SK-N-SH treated with all-trans-retinoic acid at 6 μM for 48 hours (cell line): Measurements from ENCODE around the gene CFI.

ENCODE experiments used
- ATAC-seq: fragments of 200-7000 bp; cut with Tn5 transposase; 3 replicates; pipeline ENCODE4 v1.9.1; 2020; ENCODE audit warnings: mild to moderate bottlenecking, moderate library complexity
- BACH2 ChIP-seq: fragments of 250-450 bp; sonication (Bioruptor Pico); IDR thresholded peaks from 2 replicates; pipeline ENCODE4 v1.9.0; 2021; ENCODE audit warnings: mild to moderate bottlenecking, borderline replicate concordance
- CREB5 ChIP-seq: fragments of 250-450 bp; sonication (Bioruptor Pico); IDR thresholded peaks from 2 replicates; pipeline ENCODE4 v1.5.1; 2020; ENCODE audit warnings: low read depth, mild to moderate bottlenecking, moderate library complexity
- OSR1 ChIP-seq: fragments of 250-450 bp; sonication (Bioruptor Pico); IDR thresholded peaks from 2 replicates; pipeline ENCODE4 v1.8.0; 2022; ENCODE audit warnings: moderate library complexity, mild to moderate bottlenecking, inconsistent platforms
- PATZ1 ChIP-seq: fragments of 250-450 bp; sonication (Bioruptor Pico); IDR thresholded peaks from 2 replicates; pipeline ENCODE4 v1.8.0; 2020; ENCODE audit warnings: mild to moderate bottlenecking, moderate library complexity, borderline replicate concordance
- POU6F1 ChIP-seq: fragments of 250-450 bp; sonication (Bioruptor Pico); IDR thresholded peaks from 2 replicates; pipeline ENCODE4 v1.8.0; 2021; ENCODE audit warnings: low read depth, mild to moderate bottlenecking, moderate library complexity, borderline replicate concordance
- PPARA ChIP-seq: fragments of 250-450 bp; sonication (Bioruptor Pico); IDR thresholded peaks from 2 replicates; pipeline ENCODE4 v1.5.0; 2020; ENCODE audit warnings: mild to moderate bottlenecking, borderline replicate concordance
- RARB ChIP-seq: fragments of 250-450 bp; sonication (Bioruptor Pico); IDR thresholded peaks from 2 replicates; pipeline ENCODE4 v1.8.0; 2021; ENCODE audit warnings: mild to moderate bottlenecking, moderate library complexity
- SNAI2 ChIP-seq: fragments of 250-450 bp; sonication (Bioruptor Pico); IDR thresholded peaks from 2 replicates; pipeline ENCODE4 v1.5.0; 2020; ENCODE audit warnings: mild to moderate bottlenecking, moderate library complexity
- TCF4 ChIP-seq: fragments of 250-450 bp; sonication (Bioruptor Pico); IDR thresholded peaks from 2 replicates; pipeline ENCODE4 v1.8.0; 2021; ENCODE audit warnings: mild to moderate bottlenecking, moderate library complexity, borderline replicate concordance
- TOX ChIP-seq: fragments of 250-450 bp; sonication (Bioruptor Pico); IDR thresholded peaks from 2 replicates; pipeline ENCODE4 v1.8.0; 2021; ENCODE audit warnings: mild to moderate bottlenecking, moderate library complexity, borderline replicate concordance
- ZFP3 ChIP-seq: fragments of 250-450 bp; sonication (Bioruptor Pico); IDR thresholded peaks from 2 replicates; pipeline ENCODE4 v1.5.0; 2020; ENCODE audit warnings: mild to moderate bottlenecking, moderate library complexity
- ZFP30 ChIP-seq: fragments of 450-650 bp; formaldehyde crosslinking; IDR thresholded peaks from 2 replicates; pipeline ENCODE4 v1.5.0; 2022; ENCODE audit warnings: mild to moderate bottlenecking, moderate library complexity
- ZNF565 ChIP-seq: fragments of 450-650 bp; formaldehyde crosslinking; conservative IDR thresholded peaks from 2 replicates; pipeline ENCODE4 v1.5.0; 2020; ENCODE audit warnings: low read depth, mild to moderate bottlenecking, moderate library complexity
- ZNF70 ChIP-seq: fragments of 450-650 bp; formaldehyde crosslinking; IDR thresholded peaks from 2 replicates; pipeline ENCODE4 v1.5.0; 2020; ENCODE audit warnings: mild to moderate bottlenecking, moderate library complexity
- ZNF8 ChIP-seq: fragments of 450-650 bp; formaldehyde crosslinking; IDR thresholded peaks from 2 replicates; pipeline ENCODE4 v1.5.0; 2020; ENCODE audit warnings: mild to moderate bottlenecking, moderate library complexity
- TF ChIP-seq, protein P1 (sequence below): fragments of 250-450 bp; sonication (Bioruptor Pico); IDR thresholded peaks from 2 replicates; pipeline ENCODE4 v1.5.1; 2021; ENCODE audit warnings: mild to moderate bottlenecking, moderate library complexity
- TF ChIP-seq, protein P2 (sequence below): fragments of 250-450 bp; sonication (Bioruptor Pico); IDR thresholded peaks from 2 replicates; pipeline ENCODE4 v1.5.0; 2020; ENCODE audit warnings: mild to moderate bottlenecking, moderate library complexity

CFI gene

DNA sequence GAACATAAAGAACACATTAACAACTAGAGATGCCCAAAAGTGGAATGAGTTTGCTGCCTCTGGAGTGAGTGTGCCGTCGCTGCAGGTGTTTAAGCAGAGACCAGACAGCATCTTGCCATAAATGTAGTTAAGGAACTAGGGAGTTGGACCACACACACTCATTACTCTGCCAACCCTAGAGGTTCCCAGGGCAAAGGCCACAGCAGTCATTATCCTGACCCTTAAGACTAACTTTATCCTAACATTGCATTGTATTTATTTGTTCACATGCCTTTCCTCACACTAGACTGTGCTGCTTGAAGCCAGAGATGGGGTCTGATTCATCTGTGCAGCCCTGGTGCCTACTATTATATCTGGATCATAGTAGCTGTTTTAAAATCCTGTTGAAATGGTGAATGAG lies 55.1 kb downstream of the CFI start (continued):
- TF ChIP-seq POU6F1 (CRISPR knock-in tag), result no peak
- no peak for TF ChIP-seq PPARA (CRISPR knock-in tag)
- no peak for TF ChIP-seq ZFP30 (CRISPR knock-in tag)
- TF ChIP-seq ZNF565 (CRISPR knock-in tag), result no peak
- no peak for TF ChIP-seq PATZ1 (CRISPR knock-in tag)
- TF ChIP-seq TCF4, result no peak
- TF ChIP-seq SNAI2, result no peak
- TF ChIP-seq ZNF8 (CRISPR knock-in tag), result no peak
- TF ChIP-seq, all 23 proteins: peak for 0

- no peak for ATAC-seq
- no peak for TF ChIP-seq ZNF70
- TF ChIP-seq POU6F1 (CRISPR knock-in tag), result no peak
- TF ChIP-seq, protein P1, sequence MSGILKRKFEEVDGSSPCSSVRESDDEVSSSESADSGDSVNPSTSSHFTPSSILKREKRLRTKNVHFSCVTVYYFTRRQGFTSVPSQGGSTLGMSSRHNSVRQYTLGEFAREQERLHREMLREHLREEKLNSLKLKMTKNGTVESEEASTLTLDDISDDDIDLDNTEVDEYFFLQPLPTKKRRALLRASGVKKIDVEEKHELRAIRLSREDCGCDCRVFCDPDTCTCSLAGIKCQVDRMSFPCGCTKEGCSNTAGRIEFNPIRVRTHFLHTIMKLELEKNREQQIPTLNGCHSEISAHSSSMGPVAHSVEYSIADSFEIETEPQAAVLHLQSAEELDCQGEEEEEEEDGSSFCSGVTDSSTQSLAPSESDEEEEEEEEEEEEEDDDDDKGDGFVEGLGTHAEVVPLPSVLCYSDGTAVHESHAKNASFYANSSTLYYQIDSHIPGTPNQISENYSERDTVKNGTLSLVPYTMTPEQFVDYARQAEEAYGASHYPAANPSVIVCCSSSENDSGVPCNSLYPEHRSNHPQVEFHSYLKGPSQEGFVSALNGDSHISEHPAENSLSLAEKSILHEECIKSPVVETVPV (CRISPR knock-in tag), result no peak
- no peak for TF ChIP-seq SNAI2
- no peak for TF ChIP-seq ZNF565 (CRISPR knock-in tag)
- no peak for TF ChIP-seq PATZ1 (CRISPR knock-in tag)
- no peak for TF ChIP-seq RARB
- TF ChIP-seq CREB5, result no peak
- no peak for TF ChIP-seq ZFP3
- TF ChIP-seq BACH2 (CRISPR knock-in tag), result no peak
- TF ChIP-seq ZFP30 (CRISPR knock-in tag), result no peak
- TF ChIP-seq PPARA (CRISPR knock-in tag), result no peak
- TF ChIP-seq, protein P2, sequence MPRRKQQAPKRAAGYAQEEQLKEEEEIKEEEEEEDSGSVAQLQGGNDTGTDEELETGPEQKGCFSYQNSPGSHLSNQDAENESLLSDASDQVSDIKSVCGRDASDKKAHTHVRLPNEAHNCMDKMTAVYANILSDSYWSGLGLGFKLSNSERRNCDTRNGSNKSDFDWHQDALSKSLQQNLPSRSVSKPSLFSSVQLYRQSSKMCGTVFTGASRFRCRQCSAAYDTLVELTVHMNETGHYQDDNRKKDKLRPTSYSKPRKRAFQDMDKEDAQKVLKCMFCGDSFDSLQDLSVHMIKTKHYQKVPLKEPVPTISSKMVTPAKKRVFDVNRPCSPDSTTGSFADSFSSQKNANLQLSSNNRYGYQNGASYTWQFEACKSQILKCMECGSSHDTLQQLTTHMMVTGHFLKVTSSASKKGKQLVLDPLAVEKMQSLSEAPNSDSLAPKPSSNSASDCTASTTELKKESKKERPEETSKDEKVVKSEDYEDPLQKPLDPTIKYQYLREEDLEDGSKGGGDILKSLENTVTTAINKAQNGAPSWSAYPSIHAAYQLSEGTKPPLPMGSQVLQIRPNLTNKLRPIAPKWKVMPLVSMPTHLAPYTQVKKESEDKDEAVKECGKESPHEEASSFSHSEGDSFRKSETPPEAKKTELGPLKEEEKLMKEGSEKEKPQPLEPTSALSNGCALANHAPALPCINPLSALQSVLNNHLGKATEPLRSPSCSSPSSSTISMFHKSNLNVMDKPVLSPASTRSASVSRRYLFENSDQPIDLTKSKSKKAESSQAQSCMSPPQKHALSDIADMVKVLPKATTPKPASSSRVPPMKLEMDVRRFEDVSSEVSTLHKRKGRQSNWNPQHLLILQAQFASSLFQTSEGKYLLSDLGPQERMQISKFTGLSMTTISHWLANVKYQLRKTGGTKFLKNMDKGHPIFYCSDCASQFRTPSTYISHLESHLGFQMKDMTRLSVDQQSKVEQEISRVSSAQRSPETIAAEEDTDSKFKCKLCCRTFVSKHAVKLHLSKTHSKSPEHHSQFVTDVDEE (CRISPR knock-in tag), result no peak
- no peak for TF ChIP-seq OSR1 (CRISPR knock-in tag)
- no peak for TF ChIP-seq TOX (CRISPR knock-in tag)
- no peak for TF ChIP-seq TCF4
Observed at GRCh38 chr4:109745830-109746229, 56.0 kb downstream of the CFI start.
